Right kidney (tissue), 1 donor: ENCODE results near the gene CTDP1.
A peak's percentile ranks its signal among the peaks of the same experiment; 100 is the strongest.
"Not testable (repeated sequence)": the region's sequence is repeated elsewhere in the genome, so short reads cannot be mapped to it uniquely, and the experiment has no call there.

Experiments
- DNase-seq: peaks from one replicate; pipeline ENCODE4 v3.0.0-alpha.2; 2016

CTDP1 gene

DNA sequence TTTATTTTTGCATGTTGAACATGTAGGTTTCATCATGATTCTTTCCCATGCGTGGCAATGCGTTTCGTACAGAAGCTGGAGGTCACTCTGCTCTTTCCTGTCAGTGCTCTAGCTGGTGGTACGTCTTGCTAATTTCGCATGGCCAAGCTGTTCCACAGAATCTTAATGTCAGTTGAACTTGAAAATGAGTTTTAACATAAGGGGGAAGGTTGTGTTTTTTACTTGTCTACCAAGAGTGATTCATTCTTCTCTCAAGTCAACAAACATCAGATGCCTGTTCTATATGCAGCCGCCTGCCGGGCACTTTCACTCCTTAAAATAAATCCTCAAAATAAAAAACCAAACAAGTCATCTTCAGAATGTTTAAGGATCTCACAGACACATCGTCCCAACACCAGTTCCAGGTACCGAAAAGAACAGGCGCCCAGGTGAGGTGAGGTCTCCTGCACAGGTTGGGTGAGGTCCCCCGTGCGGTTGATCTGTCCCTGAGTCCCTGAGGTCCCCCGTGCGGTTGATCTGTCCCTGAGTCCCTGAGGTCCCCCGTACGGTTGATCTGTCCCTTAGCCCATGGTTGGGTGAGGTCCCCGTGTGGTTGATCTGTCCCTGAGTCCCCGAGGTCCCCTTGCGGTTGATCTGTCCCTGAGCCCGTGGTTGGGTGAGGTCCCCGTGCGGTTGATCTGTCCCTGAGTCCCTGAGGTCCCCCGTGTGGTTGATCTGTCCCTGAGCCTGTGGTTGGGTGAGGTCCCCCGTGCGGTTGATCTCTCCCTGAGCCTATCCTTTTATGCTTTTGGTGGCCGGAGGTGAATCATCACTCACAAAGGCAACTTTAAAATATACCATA is 61.1 kb downstream of the CTDP1 start:
- no peak for DNase-seq

DNA sequence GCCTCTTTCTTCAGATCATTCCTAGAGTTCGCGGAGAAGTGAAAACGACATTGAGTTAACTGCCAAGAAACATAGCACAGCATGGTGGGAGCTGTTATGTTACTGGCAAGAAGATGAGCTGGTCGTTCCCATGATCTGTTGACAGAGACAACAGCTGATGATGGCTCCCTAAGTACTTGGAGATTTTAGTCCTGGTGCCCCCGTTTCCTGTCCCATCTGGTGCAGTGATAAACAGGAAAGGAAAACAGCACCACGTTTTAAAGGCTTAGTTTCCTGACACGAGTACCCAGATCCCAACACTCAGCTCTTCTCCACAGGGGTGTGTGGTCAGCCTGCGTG is 61.7 kb downstream of the CTDP1 start:
- DNase-seq, result no peak

DNA sequence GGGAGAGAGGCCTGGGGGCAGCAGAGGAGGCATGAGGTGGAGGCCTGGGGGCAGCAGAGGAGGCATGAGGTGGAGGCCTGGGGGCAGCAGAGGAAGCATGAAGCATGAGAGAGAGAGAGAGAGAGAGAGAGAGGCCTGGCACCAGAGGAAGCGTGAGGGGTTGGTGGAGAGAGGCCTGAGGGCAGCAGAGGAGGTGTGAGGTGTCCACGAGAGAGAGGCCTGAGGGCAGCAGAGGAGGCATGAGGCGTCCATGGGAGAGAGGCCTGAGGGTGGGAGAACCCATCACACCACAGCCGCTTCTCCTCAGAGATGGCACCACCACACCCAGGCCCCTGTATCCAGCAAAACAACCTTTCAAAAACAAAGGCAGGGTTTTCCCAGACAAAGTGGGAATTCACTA is 62.5 kb downstream of the CTDP1 start:
- no peak for DNase-seq

DNA sequence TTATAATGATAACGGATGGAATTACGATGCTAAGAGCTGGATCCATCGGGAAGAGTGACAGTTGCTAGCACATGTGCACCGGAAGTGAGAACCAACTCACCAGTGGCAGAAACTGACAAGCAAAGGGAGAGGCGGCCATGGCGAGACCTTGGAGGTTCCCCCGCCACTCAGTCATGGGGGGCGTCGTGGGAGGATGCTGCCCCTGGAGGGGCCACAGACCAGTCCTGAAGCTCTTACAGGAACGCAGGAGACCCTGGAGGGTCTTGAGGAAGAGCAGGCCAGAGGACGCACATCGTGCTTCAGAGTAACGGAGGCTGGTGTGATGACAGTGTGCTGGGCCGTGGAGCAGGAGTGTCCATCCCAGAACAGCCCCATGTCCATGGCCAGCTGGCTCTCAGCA is 65.0 kb downstream of the CTDP1 start:
- DNase-seq, result no peak

DNA sequence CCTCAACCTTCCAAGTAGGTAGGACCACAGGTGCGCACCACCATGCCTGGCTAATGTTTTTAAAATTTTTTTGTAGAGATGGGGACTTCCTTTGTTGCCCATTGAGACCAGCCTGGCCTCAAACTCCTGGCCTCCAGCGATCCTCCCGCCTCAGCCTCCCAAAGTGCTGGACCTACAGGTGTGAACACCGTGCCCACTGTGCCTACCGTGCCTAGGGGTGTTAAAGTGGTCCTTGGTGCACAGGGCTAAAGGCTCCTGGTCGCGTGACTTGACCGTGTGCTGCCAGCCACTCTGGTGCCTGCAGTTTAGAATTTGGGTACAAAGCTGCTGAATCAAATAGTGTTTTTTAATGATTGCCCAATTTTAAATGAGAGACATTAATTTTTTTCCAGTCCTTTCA is 67.1 kb downstream of the CTDP1 start:
- no peak for DNase-seq

DNA sequence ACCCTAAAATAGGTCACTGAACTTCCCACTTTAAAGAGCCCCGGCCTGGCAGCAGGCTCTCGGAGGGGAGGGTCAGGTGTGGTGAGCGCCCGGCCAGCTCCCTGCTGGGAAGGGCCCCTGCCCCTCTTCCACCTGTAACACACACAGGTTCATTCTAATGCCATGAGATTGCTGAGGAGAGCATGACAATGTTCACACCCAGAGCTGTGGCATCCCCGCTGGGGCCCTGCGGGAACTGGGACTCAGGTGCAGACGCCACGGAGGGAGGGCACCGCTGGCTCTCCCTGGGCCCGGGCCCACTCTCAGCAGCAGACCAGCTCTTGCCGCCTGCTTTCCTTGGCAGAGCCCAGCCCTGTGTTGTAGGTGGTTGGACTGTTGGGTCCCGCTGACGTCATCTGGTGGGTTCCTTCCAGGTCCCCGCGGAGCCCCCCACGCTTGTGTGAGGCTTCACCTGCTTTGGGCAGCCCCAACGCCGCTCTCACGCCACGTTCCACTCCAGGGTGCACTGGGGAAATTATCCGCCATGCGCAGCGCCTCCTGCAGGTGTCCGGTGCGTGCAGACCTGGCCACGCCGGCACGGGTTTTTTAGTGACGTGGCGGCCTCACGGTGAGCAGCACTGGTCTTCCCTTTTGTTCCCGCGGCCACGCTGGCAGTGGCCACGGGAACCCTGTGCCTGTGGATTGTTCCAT is 67.7 kb downstream of the CTDP1 start:
- no peak for DNase-seq

DNA sequence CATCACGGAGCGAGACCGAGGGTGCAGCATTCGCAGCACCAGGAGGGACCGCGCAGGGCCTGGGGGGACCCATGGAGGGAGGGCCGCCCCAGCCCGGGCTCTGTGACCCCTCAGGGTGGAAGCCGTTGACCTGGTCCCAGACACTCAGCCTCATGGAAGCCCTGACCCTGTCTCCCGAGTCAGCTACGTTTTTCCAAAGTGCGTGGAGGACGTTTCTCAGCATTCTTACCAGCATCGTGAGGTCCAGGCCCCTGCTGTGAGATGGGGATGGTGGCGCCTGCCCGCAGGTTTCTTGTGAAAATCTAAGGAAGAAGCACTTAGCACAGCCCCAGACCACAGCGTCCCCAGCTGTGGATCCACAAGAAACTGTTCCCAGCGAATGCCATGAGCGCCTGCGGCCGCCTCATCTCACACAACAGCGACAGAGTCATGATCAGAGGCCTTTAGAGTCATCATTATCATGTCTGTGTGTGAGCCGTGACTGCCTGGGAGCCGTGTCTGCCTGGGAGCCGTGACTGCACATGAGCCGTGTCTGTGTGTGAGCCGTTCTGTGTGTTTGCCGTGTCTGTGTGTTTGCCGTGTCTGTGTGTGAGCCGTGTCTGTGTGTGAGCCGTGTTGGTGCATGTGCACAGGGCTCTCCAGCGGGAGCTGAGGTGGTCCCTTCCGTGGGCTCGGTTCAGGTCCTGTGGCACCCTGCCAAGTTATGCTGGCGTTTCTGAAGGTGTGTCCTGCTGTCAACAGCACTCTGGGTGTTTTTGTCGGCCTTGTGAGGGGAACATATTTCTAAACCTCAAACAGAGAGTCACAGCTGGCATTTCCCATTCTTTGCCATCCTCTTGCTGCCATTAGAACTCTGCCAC is 68.9 kb downstream of the CTDP1 start:
- DNase-seq, result no peak

DNA sequence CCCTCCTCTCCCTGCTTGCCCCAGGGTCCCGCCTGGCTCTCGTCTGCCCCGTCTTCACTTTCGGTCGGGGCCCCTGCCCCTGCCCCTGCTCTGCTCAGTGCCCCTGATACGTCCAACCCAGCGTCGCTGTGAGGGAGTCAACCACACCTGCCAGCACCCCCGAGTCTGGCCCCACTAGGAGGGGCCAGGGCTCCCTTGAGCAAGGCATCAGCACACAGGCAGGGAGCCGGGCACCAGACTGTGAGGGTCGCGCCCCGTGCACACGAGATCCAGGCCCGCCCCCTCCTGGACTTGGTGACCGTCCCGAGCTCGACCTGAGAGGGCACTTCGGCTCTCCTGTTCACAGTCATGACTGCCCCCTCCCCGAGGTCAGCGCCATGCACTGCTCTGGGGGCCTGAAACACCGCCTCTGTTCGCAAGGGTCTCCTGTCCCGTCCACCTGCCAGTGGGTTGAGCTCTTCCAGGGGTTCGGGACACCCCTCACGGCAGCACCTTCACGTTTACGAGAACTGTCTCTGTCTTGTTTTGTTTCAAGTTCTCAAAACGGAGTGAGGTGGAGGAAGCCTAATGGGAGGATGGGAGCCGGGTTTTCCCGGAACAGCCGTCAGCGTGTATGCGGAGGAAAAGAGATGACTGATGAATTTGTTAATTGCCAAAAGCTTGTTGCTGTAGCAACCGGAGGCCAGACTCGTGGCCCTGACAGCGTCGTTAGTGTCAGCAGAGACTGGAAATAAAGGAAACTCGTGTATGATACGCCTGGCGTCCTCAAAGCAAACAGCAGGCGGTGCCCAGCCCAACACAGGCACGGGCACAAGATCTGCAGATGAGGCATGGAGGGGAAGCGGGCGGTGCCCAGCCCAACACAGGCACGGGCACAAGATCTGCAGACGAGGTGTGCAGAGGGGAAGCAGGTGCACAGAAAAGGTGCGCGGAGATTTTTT is 69.9 kb downstream of the CTDP1 start:
- DNase-seq, result peak; percentile 36

DNA sequence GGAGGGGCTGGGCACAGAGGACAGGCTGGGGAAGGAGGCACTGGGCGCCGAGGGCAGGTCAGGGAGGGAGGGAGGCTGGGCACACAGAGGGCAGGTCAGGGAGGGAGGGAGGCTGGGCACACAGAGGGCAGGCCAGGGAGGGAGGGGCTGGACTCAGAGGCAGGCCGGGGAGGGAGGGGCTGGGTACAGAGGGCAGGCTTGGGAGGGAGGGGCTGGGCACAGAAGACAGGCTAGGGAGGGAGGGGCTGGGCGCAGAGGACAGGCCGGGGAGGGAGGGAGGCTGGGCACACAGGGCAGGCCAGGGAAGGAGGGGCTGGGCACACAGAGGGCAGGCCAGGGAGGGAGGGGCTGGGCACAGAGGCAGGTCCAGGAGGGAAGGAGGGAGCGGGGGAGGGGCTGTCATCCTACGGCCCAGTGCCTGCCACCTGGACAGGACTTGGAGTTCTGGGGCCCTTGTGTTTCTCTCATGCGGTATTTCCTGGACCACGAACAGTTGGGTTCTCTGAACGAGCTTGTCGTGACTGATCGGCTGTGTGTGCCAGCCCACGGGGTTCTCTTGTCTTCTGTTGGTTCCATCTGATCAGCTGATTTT is 71.5 kb downstream of the CTDP1 start:
- no peak for DNase-seq

DNA sequence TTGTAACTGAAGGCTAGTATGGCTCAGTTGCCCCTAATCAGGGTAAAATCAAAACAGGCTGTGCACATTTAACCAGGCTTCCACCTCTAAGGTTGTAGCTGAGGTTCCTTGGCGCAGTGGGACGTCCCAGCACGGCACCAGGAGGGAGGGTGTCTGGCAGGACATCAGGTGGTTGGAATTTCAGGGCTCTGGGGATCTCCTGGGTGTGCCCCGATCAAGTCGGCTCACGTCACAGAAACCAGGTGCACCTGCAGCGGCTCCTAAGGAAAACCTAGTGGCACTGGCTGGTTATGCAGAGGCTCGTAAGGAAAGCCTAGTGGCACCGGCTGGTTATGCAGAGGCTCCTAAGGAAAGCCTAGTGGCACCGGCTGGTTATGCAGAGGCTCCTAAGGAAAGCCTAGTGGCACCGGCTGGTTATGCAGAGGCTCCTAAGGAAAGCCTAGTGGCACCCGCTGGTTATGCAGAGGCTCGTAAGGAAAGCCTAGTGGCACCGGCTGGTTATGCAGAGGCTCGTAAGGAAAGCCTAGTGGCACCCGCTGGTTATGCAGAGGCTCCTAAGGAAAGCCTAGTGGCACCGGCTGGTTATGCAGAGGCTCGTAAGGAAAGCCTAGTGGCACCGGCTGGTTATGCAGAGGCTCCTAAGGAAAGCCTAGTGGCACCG is 72.4 kb downstream of the CTDP1 start:
- DNase-seq, result not testable (repeated sequence)

DNA sequence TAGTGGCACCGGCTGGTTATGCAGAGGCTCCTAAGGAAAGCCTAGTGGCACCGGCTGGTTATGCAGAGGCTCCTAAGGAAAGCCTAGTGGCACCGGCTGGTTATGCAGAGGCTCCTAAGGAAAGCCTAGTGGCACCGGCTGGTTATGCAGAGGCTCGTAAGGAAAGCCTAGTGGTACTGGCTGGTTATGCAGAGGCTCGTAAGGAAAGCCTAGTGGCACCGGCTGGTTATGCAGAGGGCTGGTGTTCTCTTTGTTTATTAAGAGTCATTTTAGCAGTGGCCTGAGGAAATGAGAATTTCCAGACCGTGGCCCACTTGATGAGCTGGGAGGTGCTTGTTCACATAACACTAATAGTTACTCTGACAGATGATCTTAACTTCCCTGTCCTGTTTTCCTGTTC is 73.3 kb downstream of the CTDP1 start:
- not testable (repeated sequence) for DNase-seq

DNA sequence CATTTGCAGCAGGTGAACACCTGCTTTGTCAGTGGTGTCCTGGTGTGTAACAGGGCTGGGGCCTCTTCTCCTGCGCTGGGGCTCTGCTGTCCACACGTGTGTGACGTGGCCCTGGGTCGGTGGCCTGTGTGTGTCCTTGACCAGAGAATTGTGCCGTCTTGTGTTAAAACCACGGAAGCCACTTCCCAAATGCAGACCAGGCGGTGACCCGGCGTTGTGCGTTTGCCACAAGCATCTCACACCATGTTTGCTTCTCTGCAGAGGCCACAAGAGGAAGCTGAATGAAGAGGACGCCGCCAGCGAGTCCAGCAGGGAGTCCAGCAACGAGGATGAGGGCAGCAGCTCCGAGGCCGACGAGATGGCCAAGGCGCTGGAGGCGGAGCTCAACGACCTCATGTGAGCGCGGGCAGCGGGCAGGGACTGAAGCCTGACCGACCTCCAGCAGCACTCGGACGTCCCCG is 73.8 kb downstream of the CTDP1 start:
- DNase-seq, result no peak

DNA sequence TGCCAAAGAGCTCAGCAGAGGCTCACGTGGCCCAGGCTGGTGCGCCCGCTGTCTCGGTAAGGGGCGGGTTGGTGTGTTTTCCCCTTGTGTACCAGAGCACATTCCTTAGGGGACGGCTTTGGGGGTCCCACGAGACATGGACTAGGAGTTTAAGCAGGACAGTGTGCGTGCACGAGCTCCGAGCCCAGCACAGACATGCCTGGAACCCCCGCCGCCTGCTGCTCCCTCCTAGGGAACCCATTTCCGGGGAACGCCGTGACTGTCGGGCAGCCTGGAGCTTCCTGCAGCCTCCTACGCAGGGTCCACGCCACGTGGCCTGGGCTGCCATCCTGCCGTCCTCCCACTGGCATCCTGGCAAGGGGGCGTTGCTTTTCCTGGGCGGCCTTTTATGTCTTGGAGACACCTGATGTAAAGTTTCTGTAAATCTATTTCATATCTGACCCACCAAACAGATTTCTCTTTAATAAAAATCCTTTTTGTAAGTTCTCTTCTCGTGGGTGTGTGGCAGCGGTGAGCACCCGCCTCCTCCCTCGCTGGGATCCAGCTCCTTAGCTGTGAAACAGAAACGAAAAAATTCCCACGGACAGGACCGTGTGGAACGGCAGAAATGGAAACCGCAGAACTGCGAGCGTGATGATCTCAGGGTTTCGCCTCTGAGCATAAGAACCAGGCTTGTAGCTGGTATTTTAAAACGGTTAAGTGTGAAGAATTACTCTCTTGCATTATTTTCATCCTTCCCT is 74.6 kb downstream of the CTDP1 start:
- DNase-seq, result no peak

DNA sequence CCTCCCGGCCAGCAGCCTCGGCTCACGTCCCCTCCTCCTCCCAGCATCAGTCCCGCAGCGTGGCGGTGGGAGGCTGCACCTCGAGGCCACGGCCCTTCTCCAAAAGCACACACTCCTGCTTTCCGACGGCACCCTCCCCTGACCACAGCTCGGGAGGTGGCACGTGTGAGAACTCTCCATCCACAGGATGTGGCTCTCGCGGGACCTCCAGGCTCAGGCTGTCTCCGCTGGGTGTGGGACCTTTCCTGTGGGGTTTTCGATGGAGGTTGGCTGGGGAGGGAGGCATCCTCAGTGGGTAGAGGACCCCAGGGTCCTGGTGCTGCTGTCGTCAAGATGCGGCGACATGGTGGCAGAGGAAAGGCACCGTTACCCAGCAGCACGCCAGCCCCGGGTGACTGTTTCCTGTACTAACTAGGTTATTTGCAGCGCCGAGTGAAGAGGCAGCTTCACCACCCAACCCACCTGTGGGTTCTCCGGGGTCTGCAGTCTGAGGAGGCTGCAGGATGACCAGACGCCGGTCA is 75.3 kb downstream of the CTDP1 start:
- DNase-seq, result no peak

DNA sequence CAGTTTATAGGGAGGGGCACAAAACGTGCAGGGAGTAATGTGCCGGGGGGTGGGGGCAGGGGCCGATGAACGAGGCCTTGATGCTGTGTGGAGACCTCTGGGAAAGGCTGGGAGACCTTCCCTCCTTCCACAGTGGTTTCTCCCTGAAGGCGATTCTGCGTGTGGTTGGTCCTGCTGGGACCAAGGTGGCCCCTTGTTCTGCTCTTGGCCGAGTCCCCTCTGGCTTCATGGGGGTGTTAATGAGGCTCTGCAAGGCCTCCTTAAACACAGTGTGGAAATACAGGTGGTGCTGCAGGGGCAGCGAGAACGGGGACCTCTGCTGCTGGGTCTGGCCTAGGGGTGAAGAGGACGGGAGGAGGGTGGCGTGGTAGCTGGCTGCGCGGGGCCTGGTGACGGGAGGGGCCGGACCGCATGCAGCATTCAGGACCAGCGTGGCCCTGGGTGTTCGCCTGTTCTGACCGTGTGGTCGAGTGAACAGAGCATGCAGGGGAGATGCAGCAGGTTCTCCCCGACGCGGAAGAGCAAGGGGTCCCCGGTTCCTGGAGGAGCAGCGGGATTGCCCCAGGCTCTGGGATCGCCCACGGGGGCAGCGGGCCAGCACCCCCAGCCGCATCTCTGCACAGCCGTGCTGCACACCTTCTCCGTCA is 76.0 kb downstream of the CTDP1 start:
- no peak for DNase-seq

DNA sequence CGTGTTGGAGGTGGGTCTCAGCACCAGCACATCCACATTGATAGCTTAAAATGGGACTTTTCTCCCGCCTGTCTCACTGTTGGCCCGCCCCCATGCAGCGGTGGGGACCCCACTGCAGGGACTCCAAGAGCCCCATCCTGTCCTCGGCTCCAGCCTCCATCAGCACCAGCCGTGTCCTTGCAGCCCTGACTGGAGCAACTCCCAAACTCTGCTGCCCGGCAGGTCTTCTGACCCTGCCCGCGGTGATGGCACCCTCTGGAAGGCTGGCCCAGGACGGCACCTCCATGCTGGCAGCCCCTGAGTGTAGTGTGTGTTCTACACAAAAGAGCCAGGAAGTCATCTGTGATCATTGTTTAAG is 76.5 kb downstream of the CTDP1 start:
- no peak for DNase-seq

DNA sequence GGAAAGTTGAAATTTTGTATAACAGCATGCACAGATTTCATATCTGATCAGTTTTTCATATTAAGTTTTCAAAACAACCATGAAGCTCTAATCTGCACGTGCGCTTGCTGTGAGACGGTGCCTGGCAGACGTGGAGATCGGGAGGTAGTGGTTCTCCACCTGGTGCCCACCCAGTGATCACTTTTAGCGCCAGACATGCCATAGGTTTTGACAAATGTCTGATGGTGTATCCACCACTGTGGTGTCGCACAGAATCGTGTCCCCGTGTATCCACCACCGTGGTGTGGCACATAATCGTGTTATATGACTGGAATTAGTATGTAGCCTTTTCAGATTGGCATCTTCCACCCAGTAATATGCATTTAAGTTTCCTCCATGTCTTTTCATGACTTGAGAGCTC is 77.2 kb downstream of the CTDP1 start:
- no peak for DNase-seq

DNA sequence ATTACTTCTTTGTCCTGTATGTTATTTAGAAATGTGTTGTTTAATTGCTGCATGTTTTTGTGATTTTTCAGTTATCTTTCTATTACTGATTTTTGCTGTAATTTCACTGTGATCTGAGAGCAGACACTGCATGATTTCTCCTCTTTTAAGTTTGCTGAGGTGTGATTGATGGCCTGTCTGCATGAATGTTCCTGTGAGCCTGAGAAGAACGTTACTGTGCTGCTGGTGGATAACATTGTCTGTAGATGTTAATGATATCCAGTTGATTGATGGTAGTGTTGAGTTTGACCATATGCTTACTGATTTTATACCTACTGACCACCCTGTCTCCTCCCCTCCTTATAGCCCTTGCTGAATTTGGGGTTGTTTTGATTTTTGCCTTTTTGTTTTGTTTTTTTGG is 80.7 kb downstream of the CTDP1 start:
- no peak for DNase-seq

DNA sequence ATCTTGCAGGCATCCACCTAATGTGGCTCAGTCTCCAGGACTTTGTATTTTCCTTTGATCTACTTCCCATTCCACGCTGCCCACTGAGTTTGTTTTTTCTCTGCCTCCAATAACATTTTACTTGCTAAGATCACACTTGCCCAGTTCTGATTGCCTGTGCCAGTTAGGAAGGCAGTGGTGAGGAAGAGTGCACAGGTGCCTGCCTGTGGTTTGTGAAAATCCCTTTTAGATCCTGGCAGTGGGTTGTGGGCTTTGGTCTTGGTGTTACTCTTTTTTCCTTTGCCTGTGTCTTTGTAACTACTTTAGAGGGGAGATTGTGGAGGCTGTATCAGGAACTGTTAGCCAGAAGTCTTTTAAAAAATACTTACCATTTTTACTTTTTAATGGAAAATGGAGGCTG is 81.3 kb downstream of the CTDP1 start:
- no peak for DNase-seq

DNA sequence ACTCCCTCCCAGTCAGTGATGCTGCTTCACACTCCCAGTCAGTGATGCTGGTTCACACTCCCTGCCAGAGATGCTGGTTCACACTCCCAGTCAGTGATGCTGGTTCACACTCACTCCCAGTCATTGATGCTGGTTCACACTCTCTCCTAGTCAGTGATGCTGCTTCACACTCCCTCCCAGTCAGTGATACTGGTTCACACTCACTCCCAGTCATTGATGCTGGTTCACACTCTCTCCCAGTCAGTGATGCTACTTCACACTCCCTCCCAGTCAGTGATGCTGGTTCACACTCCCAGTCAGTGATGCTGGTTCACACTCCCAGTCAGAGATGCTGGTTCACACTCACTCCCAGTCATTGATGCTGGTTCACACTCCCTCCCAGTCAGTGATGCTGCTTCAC is 83.8 kb downstream of the CTDP1 start:
- no peak for DNase-seq
